ENCODE measurements around the gene SIK2.

DNA sequence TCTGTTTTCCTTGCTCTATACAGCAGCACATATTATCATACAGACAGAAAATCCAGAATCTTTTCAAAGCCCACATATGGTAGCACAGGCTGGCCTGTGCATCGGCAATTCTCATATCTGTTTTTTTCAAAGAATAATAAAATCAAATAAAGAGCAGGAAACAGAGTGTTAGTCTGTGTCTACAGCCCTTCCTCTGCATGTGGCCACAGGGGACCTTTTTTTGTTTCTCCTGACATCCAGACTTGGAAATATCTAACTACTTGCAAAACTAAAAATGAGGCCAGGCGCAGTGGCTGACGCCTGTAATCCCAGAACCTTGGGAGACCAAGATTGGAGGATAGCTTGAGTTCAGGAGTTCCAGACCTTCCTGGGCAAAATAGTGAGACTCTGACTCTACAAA is 41.4 kb upstream of the SIK2 start:
- TF ChIP-seq POLR2AphosphoS5 (IDR thresholded peaks at IDR 0.05; ENCODE audit: low read depth, low read length) (no peak), EZH2 (IDR thresholded peaks at IDR 0.05) (no peak), EZH2phosphoT487 (IDR thresholded peaks at IDR 0.05; ENCODE audit: borderline replicate concordance) (no peak), POLR2A (IDR thresholded peaks at IDR 0.05; ENCODE audit: borderline replicate concordance, extremely low read depth, insufficient read depth, insufficient read length) (no peak), CEBPB (IDR thresholded peaks at IDR 0.05; ENCODE audit: low read depth) (no peak), ZFX (IDR thresholded peaks at IDR 0.05) (no peak)
- TF ChIP-seq, protein P1, sequence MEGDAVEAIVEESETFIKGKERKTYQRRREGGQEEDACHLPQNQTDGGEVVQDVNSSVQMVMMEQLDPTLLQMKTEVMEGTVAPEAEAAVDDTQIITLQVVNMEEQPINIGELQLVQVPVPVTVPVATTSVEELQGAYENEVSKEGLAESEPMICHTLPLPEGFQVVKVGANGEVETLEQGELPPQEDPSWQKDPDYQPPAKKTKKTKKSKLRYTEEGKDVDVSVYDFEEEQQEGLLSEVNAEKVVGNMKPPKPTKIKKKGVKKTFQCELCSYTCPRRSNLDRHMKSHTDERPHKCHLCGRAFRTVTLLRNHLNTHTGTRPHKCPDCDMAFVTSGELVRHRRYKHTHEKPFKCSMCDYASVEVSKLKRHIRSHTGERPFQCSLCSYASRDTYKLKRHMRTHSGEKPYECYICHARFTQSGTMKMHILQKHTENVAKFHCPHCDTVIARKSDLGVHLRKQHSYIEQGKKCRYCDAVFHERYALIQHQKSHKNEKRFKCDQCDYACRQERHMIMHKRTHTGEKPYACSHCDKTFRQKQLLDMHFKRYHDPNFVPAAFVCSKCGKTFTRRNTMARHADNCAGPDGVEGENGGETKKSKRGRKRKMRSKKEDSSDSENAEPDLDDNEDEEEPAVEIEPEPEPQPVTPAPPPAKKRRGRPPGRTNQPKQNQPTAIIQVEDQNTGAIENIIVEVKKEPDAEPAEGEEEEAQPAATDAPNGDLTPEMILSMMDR (IDR thresholded peaks at IDR 0.05 in 2 of 3, conservative IDR thresholded peaks at IDR 0.05 in 1 of 3; ENCODE audit: borderline replicate concordance in 1 of 3, insufficient read depth in 1 of 3, low read depth in 2 of 3, low read length in 2 of 3): no peak

All from HCT116 (cell line).